HepG2 (cell line): ENCODE measurements around the gene PDK3. TPM values are rescaled to one million over a fixed set of nuclear protein-coding genes. Genes with fewer than 3 reads are reported as not detected.
A peak's percentile ranks its signal among the peaks of the same experiment; 100 is the strongest.

Experiments
- ARID4A ChIP-seq: sonication (generic); formaldehyde crosslinking; IDR thresholded peaks from 2 replicates; pipeline ENCODE4 v1.5.0; 2020; ENCODE audit warnings: mild to moderate bottlenecking, missing genetic modification reagents, borderline replicate concordance
- CREB1 ChIP-seq, 2 experiments: fragments of 450-650 bp in 1 of 2; IDR thresholded peaks; 2 replicates each; pipeline ENCODE4 v1.6.1; 2016 to 2017; ENCODE audit warnings: control low read depth in 1 of 2, mild to moderate bottlenecking in 1 of 2, missing compliant biosample characterization in 1 of 2, missing genetic modification characterization in 1 of 2
- HOXA5 ChIP-seq: sonication (generic); formaldehyde crosslinking; IDR thresholded peaks from 2 replicates; pipeline ENCODE4 v1.4.0; 2020; ENCODE audit warnings: missing genetic modification reagents
- MLX ChIP-seq: IDR thresholded peaks from 2 replicates; pipeline ENCODE4 v1.6.1; 2016
- MXD4 ChIP-seq: IDR thresholded peaks from 2 replicates; pipeline ENCODE4 v1.6.1; 2016; ENCODE audit warnings: mild to moderate bottlenecking, missing biosample characterization, missing genetic modification reagents
- MXI1 ChIP-seq: IDR thresholded peaks from 3 replicates; pipeline ENCODE4 v1.6.1; 2012; ENCODE audit warnings: low read depth, low read length, inconsistent platforms, borderline replicate concordance
- NFYC ChIP-seq: IDR thresholded peaks from 2 replicates; pipeline ENCODE4 v1.6.1; 2016; ENCODE audit warnings: missing genetic modification reagents, missing compliant biosample characterization
- POLR2A ChIP-seq, 2 experiments: IDR thresholded peaks; 2 replicates each; pipeline ENCODE4 v1.6.1; 2011; ENCODE audit warnings: low read depth in 2 of 2, low read length in 2 of 2, mild to moderate bottlenecking in 1 of 2, moderate library complexity in 1 of 2; ENCODE audit not compliant: insufficient read depth in 1 of 2
- SALL1 ChIP-seq: sonication (generic); formaldehyde crosslinking; IDR thresholded peaks from 2 replicates; pipeline ENCODE4 v1.8.0; 2022; ENCODE audit warnings: mild to moderate bottlenecking, missing genetic modification reagents
- SPEN ChIP-seq: sonication (generic); formaldehyde crosslinking; IDR thresholded peaks from 2 replicates; pipeline ENCODE4 v1.5.1; 2020; ENCODE audit warnings: low read depth, mild to moderate bottlenecking, missing genetic modification reagents
- ZNF430 ChIP-seq: sonication (generic); formaldehyde crosslinking; IDR thresholded peaks from 2 replicates; pipeline ENCODE4 v1.9.0; 2021; ENCODE audit warnings: mild to moderate bottlenecking, missing genetic modification reagents
- ZNF441 ChIP-seq: sonication (generic); formaldehyde crosslinking; IDR thresholded peaks from 2 replicates; pipeline ENCODE4 v1.7.0; 2021; ENCODE audit warnings: missing genetic modification reagents, borderline replicate concordance
- polyA plus RNA-seq, 8 experiments: library from polyadenylated mRNA; depleted of rRNA in 3 of 8; stranded (reverse) in 7 of 8; unstranded in 1 of 8; fragments of >200 nt; fragmentation: Illumina TruSeq in 4 of 8; extraction: Trizol in 4 of 8; gene quantifications; 2 replicates each; pipeline versions ENCODE4 v1.2.1 to v1.2.3, GENCODE V29; 2011 to 2016; ENCODE audit warnings: low read depth in 4 of 8, missing spikeins in 1 of 8, mixed read lengths in 1 of 8; ENCODE audit not compliant: insufficient read depth in 1 of 8
- total RNA-seq, 5 experiments: library from RNA; depleted of rRNA; stranded (reverse); fragments of >200 nt; fragmentation: Illumina TruSeq; extraction: Trizol; gene quantifications; 2 replicates each; pipeline ENCODE4 v1.2.3, GENCODE V29; 2016; ENCODE audit warnings: low read depth in 1 of 5
- TF ChIP-seq, protein P1 (sequence below): sonication (generic); formaldehyde crosslinking; conservative IDR thresholded peaks from 2 replicates; pipeline ENCODE4 v1.8.0; 2022; ENCODE audit warnings: mild to moderate bottlenecking, moderate library complexity, missing genetic modification reagents
- TF ChIP-seq, protein P2 (sequence below): sonication (generic); formaldehyde crosslinking; IDR thresholded peaks from 2 replicates; pipeline ENCODE4 v1.4.0; 2020; ENCODE audit warnings: missing genetic modification reagents
- TF ChIP-seq, protein P3 (sequence below): sonication (generic); formaldehyde crosslinking; IDR thresholded peaks from 2 replicates; pipeline ENCODE4 v1.4.0; 2020; ENCODE audit warnings: mild to moderate bottlenecking, missing genetic modification reagents
- TF ChIP-seq, protein P4 (sequence below): sonication (generic); formaldehyde crosslinking; IDR thresholded peaks from 2 replicates; pipeline ENCODE4 v1.4.0; 2020; ENCODE audit warnings: mild to moderate bottlenecking, missing genetic modification reagents

Gene PDK3
- total and polyA plus RNA-seq, 2 of the 13 experiments (the other 11 are each of a cell fraction or from before 2014, with no cell fraction given), result 9.1 to 10.5 TPM

- TF ChIP-seq, protein P1, sequence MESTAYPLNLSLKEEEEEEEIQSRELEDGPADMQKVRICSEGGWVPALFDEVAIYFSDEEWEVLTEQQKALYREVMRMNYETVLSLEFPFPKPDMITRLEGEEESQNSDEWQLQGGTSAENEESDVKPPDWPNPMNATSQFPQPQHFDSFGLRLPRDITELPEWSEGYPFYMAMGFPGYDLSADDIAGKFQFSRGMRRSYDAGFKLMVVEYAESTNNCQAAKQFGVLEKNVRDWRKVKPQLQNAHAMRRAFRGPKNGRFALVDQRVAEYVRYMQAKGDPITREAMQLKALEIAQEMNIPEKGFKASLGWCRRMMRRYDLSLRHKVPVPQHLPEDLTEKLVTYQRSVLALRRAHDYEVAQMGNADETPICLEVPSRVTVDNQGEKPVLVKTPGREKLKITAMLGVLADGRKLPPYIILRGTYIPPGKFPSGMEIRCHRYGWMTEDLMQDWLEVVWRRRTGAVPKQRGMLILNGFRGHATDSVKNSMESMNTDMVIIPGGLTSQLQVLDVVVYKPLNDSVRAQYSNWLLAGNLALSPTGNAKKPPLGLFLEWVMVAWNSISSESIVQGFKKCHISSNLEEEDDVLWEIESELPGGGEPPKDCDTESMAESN (CRISPR knock-in tag), result peak; percentile 34; the same call in 1 of the 2 replicates
- TF ChIP-seq SALL1 (CRISPR knock-in tag), result peak; percentile 42
- TF ChIP-seq MXD4 (CRISPR knock-in tag), result 0 out of 2 replicates have a peak, but pooled peaks have one; percentile 38
- peak; percentile 43; the same call in 1 of the 2 replicates for TF ChIP-seq ARID4A (CRISPR knock-in tag)
- TF ChIP-seq, protein P2, sequence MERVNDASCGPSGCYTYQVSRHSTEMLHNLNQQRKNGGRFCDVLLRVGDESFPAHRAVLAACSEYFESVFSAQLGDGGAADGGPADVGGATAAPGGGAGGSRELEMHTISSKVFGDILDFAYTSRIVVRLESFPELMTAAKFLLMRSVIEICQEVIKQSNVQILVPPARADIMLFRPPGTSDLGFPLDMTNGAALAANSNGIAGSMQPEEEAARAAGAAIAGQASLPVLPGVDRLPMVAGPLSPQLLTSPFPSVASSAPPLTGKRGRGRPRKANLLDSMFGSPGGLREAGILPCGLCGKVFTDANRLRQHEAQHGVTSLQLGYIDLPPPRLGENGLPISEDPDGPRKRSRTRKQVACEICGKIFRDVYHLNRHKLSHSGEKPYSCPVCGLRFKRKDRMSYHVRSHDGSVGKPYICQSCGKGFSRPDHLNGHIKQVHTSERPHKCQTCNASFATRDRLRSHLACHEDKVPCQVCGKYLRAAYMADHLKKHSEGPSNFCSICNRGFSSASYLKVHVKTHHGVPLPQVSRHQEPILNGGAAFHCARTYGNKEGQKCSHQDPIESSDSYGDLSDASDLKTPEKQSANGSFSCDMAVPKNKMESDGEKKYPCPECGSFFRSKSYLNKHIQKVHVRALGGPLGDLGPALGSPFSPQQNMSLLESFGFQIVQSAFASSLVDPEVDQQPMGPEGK (CRISPR knock-in tag), result peak; percentile 77
- peak; percentile 46; the same call in 1 of the 2 replicates for TF ChIP-seq SPEN
- TF ChIP-seq ZNF430, result 0 out of 2 replicates have a peak, but pooled peaks have one; percentile 36
- TF ChIP-seq, protein P3, sequence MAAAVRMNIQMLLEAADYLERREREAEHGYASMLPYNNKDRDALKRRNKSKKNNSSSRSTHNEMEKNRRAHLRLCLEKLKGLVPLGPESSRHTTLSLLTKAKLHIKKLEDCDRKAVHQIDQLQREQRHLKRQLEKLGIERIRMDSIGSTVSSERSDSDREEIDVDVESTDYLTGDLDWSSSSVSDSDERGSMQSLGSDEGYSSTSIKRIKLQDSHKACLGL, result peak; percentile 60; the same call in 1 of the 2 replicates
- TF ChIP-seq MLX (CRISPR knock-in tag), result peak; percentile 38; the same call in 1 of the 2 replicates
- TF ChIP-seq, protein P4, sequence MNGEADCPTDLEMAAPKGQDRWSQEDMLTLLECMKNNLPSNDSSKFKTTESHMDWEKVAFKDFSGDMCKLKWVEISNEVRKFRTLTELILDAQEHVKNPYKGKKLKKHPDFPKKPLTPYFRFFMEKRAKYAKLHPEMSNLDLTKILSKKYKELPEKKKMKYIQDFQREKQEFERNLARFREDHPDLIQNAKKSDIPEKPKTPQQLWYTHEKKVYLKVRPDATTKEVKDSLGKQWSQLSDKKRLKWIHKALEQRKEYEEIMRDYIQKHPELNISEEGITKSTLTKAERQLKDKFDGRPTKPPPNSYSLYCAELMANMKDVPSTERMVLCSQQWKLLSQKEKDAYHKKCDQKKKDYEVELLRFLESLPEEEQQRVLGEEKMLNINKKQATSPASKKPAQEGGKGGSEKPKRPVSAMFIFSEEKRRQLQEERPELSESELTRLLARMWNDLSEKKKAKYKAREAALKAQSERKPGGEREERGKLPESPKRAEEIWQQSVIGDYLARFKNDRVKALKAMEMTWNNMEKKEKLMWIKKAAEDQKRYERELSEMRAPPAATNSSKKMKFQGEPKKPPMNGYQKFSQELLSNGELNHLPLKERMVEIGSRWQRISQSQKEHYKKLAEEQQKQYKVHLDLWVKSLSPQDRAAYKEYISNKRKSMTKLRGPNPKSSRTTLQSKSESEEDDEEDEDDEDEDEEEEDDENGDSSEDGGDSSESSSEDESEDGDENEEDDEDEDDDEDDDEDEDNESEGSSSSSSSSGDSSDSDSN (CRISPR knock-in tag), result peak; percentile 54; the same call in 1 of the 2 replicates
- TF ChIP-seq NFYC, result peak; percentile 74
- peak; percentile 98 for TF ChIP-seq ZNF441 (CRISPR knock-in tag)
- peak; percentile 60; the same call in 1 of the 3 replicates for TF ChIP-seq MXI1
- TF ChIP-seq HOXA5, result peak; percentile 18; the same call in 1 of the 2 replicates
- peak; percentile 50 to 75; a peak in 3 of 4 replicates for TF ChIP-seq POLR2A (IDR thresholded peaks at IDR 0.05; ENCODE audit: insufficient read depth in 1 of 2, low read depth in 2 of 2, low read length in 2 of 2)
- TF ChIP-seq CREB1 (IDR thresholded peaks at IDR 0.05), result peak; percentile 57
- TF ChIP-seq CREB1 (CRISPR knock-in tag; IDR thresholded peaks at IDR 0.05), result no peak
Observed at GRCh38 chrX:24464836-24465531, at the start of gene PDK3 (continued).
